HepG2 (cell line): ENCODE measurements around the gene NFS1. TPM values are rescaled to one million over a fixed set of nuclear protein-coding genes. Genes with fewer than 3 reads are reported as not detected.
A peak's percentile ranks its signal among the peaks of the same experiment; 100 is the strongest.

Source experiments
- CEBPB ChIP-seq: IDR thresholded peaks from 2 replicates; pipeline ENCODE4 v1.6.1; 2011; ENCODE audit warnings: low read depth, low read length, improper control_type of control experiment, borderline replicate concordance
- MTF1 ChIP-seq: sonication (generic); formaldehyde crosslinking; IDR thresholded peaks from 2 replicates; pipeline ENCODE4 v1.5.0; 2020; ENCODE audit warnings: missing genetic modification reagents
- SNAI1 ChIP-seq: sonication (generic); formaldehyde crosslinking; IDR thresholded peaks from 2 replicates; pipeline ENCODE4 v1.5.0; 2020; ENCODE audit warnings: mild to moderate bottlenecking, missing genetic modification reagents, borderline replicate concordance
- SP2 ChIP-seq: sonication (generic); formaldehyde crosslinking; IDR thresholded peaks from 2 replicates; pipeline ENCODE4 v1.5.1; 2020; ENCODE audit warnings: mild to moderate bottlenecking, missing genetic modification reagents
- ZNF564 ChIP-seq: sonication (generic); formaldehyde crosslinking; IDR thresholded peaks from 2 replicates; pipeline ENCODE4 v1.8.1; 2023; ENCODE audit warnings: mild to moderate bottlenecking, missing genetic modification reagents
- ZNF746 ChIP-seq: sonication (generic); formaldehyde crosslinking; IDR thresholded peaks from 2 replicates; pipeline ENCODE4 v1.8.0; 2022; ENCODE audit warnings: mild to moderate bottlenecking, missing genetic modification reagents
- ZNF773 ChIP-seq: sonication (generic); formaldehyde crosslinking; IDR thresholded peaks from 2 replicates; pipeline ENCODE4 v1.4.0; 2020; ENCODE audit warnings: missing genetic modification reagents, borderline replicate concordance
- ZNF850 ChIP-seq: sonication (generic); formaldehyde crosslinking; conservative IDR thresholded peaks from 2 replicates; pipeline ENCODE4 v1.9.0; 2021; ENCODE audit warnings: mild to moderate bottlenecking, missing genetic modification reagents
- ZSCAN30 ChIP-seq: sonication (generic); formaldehyde crosslinking; IDR thresholded peaks from 2 replicates; pipeline ENCODE4 v1.5.0; 2020; ENCODE audit warnings: mild to moderate bottlenecking, missing genetic modification reagents
- polyA plus RNA-seq, 8 experiments: library from polyadenylated mRNA; depleted of rRNA in 3 of 8; stranded (reverse) in 7 of 8; unstranded in 1 of 8; fragments of >200 nt; fragmentation: Illumina TruSeq in 4 of 8; extraction: Trizol in 4 of 8; gene quantifications; 2 replicates each; pipeline versions ENCODE4 v1.2.1 to v1.2.3, GENCODE V29; 2011 to 2016; ENCODE audit warnings: low read depth in 4 of 8, missing spikeins in 1 of 8, mixed read lengths in 1 of 8; ENCODE audit not compliant: insufficient read depth in 1 of 8
- total RNA-seq, 5 experiments: library from RNA; depleted of rRNA; stranded (reverse); fragments of >200 nt; fragmentation: Illumina TruSeq; extraction: Trizol; gene quantifications; 2 replicates each; pipeline ENCODE4 v1.2.3, GENCODE V29; 2016; ENCODE audit warnings: low read depth in 1 of 5
- TF ChIP-seq, protein P1 (sequence below): sonication (generic); formaldehyde crosslinking; IDR thresholded peaks from 2 replicates; pipeline ENCODE4 v1.5.1; 2020; ENCODE audit warnings: missing genetic modification reagents, mild to moderate bottlenecking, borderline replicate concordance
- TF ChIP-seq, protein P2 (sequence below): sonication (generic); formaldehyde crosslinking; IDR thresholded peaks from 2 replicates; pipeline ENCODE4 v1.4.0; 2020; ENCODE audit warnings: missing genetic modification reagents, borderline replicate concordance
- TF ChIP-seq, protein P3 (sequence below): sonication (generic); formaldehyde crosslinking; IDR thresholded peaks from 2 replicates; pipeline ENCODE4 v1.5.1; 2020; ENCODE audit warnings: missing genetic modification reagents, mild to moderate bottlenecking, borderline replicate concordance
- TF ChIP-seq, protein P4 (sequence below): IDR thresholded peaks from 2 replicates; pipeline ENCODE4 v1.6.1; 2018; ENCODE audit warnings: missing genetic modification reagents
- TF ChIP-seq, protein P5 (sequence below): IDR thresholded peaks from 2 replicates; pipeline ENCODE4 v1.6.1; 2016; ENCODE audit warnings: missing compliant biosample characterization, missing genetic modification reagents, borderline replicate concordance
- TF ChIP-seq, protein P6 (sequence below): sonication (generic); formaldehyde crosslinking; IDR thresholded peaks from 2 replicates; pipeline ENCODE4 v1.5.0; 2020; ENCODE audit warnings: mild to moderate bottlenecking, missing genetic modification reagents, borderline replicate concordance

Gene NFS1
- total and polyA plus RNA-seq, 2 of the 13 experiments (the other 11 are each of a cell fraction or from before 2014, with no cell fraction given), result 65.9 to 88.1 TPM

DNA sequence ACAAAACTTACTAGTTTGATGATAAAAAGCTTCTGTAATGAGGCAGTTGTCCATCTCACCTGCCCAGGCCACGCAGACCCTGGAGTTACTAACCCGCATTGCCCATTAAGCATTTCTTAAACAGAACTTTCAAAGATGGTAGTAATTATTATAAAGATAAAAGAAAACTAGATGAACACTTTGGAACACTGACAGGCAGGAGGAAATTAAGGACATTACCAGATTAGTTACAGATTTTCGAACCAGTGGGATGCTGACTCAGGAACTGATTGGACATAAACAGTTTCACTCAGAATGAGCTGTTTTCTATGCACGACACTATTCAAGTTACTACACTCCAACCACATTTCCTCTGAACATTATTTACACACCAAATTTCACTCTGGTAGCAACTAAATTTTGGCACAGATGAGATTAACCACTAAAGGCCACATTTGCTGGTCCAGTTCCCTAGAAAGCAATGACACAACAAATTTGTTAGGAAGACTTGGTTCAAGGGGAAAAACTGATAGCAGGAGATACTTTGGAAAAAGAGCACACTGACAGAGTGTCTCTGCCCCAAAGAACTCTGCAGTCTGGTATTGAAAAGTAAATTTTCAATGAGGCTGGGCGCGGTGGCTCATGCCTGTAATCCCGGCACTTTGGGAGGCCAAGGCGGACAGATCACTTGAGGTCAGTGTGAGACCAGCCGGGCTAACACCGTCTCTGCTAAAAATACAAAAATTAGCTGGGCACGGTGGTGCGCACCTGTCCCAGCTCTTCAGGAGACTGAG, 3.1 kb upstream of the NFS1 start (continued):
- TF ChIP-seq, protein P1, sequence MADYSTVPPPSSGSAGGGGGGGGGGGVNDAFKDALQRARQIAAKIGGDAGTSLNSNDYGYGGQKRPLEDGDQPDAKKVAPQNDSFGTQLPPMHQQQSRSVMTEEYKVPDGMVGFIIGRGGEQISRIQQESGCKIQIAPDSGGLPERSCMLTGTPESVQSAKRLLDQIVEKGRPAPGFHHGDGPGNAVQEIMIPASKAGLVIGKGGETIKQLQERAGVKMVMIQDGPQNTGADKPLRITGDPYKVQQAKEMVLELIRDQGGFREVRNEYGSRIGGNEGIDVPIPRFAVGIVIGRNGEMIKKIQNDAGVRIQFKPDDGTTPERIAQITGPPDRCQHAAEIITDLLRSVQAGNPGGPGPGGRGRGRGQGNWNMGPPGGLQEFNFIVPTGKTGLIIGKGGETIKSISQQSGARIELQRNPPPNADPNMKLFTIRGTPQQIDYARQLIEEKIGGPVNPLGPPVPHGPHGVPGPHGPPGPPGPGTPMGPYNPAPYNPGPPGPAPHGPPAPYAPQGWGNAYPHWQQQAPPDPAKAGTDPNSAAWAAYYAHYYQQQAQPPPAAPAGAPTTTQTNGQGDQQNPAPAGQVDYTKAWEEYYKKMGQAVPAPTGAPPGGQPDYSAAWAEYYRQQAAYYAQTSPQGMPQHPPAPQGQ (CRISPR knock-in tag), result no peak
- no peak for TF ChIP-seq ZNF564 (CRISPR knock-in tag)
- TF ChIP-seq SNAI1 (CRISPR knock-in tag), result no peak
- TF ChIP-seq SP2 (CRISPR knock-in tag), result no peak
- TF ChIP-seq ZNF850, result no peak
- TF ChIP-seq, protein P2, sequence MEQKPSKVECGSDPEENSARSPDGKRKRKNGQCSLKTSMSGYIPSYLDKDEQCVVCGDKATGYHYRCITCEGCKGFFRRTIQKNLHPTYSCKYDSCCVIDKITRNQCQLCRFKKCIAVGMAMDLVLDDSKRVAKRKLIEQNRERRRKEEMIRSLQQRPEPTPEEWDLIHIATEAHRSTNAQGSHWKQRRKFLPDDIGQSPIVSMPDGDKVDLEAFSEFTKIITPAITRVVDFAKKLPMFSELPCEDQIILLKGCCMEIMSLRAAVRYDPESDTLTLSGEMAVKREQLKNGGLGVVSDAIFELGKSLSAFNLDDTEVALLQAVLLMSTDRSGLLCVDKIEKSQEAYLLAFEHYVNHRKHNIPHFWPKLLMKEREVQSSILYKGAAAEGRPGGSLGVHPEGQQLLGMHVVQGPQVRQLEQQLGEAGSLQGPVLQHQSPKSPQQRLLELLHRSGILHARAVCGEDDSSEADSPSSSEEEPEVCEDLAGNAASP (CRISPR knock-in tag), result no peak
- TF ChIP-seq, protein P3, sequence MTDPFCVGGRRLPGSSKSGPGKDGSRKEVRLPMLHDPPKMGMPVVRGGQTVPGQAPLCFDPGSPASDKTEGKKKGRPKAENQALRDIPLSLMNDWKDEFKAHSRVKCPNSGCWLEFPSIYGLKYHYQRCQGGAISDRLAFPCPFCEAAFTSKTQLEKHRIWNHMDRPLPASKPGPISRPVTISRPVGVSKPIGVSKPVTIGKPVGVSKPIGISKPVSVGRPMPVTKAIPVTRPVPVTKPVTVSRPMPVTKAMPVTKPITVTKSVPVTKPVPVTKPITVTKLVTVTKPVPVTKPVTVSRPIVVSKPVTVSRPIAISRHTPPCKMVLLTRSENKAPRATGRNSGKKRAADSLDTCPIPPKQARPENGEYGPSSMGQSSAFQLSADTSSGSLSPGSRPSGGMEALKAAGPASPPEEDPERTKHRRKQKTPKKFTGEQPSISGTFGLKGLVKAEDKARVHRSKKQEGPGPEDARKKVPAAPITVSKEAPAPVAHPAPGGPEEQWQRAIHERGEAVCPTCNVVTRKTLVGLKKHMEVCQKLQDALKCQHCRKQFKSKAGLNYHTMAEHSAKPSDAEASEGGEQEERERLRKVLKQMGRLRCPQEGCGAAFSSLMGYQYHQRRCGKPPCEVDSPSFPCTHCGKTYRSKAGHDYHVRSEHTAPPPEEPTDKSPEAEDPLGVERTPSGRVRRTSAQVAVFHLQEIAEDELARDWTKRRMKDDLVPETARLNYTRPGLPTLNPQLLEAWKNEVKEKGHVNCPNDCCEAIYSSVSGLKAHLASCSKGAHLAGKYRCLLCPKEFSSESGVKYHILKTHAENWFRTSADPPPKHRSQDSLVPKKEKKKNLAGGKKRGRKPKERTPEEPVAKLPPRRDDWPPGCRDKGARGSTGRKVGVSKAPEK (CRISPR knock-in tag), result peak; percentile 71; the same call in 1 of the 2 replicates
- TF ChIP-seq, protein P4, sequence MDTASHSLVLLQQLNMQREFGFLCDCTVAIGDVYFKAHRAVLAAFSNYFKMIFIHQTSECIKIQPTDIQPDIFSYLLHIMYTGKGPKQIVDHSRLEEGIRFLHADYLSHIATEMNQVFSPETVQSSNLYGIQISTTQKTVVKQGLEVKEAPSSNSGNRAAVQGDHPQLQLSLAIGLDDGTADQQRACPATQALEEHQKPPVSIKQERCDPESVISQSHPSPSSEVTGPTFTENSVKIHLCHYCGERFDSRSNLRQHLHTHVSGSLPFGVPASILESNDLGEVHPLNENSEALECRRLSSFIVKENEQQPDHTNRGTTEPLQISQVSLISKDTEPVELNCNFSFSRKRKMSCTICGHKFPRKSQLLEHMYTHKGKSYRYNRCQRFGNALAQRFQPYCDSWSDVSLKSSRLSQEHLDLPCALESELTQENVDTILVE (CRISPR knock-in tag), result no peak; the same call in 1 of the 2 replicates
- no peak for TF ChIP-seq ZSCAN30 (CRISPR knock-in tag)
- no peak for TF ChIP-seq ZNF773 (CRISPR knock-in tag)
- no peak for TF ChIP-seq MTF1 (CRISPR knock-in tag)
- no peak for TF ChIP-seq CEBPB
- TF ChIP-seq, protein P5, sequence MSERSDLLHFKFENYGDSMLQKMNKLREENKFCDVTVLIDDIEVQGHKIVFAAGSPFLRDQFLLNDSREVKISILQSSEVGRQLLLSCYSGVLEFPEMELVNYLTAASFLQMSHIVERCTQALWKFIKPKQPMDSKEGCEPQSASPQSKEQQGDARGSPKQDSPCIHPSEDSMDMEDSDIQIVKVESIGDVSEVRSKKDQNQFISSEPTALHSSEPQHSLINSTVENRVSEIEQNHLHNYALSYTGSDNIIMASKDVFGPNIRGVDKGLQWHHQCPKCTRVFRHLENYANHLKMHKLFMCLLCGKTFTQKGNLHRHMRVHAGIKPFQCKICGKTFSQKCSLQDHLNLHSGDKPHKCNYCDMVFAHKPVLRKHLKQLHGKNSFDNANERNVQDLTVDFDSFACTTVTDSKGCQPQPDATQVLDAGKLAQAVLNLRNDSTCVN (CRISPR knock-in tag), result no peak
- TF ChIP-seq, protein P6, sequence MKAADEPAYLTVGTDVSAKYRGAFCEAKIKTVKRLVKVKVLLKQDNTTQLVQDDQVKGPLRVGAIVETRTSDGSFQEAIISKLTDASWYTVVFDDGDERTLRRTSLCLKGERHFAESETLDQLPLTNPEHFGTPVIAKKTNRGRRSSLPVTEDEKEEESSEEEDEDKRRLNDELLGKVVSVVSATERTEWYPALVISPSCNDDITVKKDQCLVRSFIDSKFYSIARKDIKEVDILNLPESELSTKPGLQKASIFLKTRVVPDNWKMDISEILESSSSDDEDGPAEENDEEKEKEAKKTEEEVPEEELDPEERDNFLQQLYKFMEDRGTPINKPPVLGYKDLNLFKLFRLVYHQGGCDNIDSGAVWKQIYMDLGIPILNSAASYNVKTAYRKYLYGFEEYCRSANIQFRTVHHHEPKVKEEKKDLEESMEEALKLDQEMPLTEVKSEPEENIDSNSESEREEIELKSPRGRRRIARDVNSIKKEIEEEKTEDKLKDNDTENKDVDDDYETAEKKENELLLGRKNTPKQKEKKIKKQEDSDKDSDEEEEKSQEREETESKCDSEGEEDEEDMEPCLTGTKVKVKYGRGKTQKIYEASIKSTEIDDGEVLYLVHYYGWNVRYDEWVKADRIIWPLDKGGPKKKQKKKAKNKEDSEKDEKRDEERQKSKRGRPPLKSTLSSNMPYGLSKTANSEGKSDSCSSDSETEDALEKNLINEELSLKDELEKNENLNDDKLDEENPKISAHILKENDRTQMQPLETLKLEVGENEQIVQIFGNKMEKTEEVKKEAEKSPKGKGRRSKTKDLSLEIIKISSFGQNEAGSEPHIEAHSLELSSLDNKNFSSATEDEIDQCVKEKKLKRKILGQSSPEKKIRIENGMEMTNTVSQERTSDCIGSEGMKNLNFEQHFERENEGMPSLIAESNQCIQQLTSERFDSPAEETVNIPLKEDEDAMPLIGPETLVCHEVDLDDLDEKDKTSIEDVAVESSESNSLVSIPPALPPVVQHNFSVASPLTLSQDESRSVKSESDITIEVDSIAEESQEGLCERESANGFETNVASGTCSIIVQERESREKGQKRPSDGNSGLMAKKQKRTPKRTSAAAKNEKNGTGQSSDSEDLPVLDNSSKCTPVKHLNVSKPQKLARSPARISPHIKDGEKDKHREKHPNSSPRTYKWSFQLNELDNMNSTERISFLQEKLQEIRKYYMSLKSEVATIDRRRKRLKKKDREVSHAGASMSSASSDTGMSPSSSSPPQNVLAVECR (CRISPR knock-in tag), result no peak
- no peak for TF ChIP-seq ZNF746 (CRISPR knock-in tag)
